Measurements from ENCODE around the gene LRCH3. TPM values are rescaled to one million over a fixed set of nuclear protein-coding genes. Genes with fewer than 3 reads are reported as not detected.

The LRCH3 gene
- total RNA-seq, 1 experiment from 2014 or later: 56.4 TPM

DNA sequence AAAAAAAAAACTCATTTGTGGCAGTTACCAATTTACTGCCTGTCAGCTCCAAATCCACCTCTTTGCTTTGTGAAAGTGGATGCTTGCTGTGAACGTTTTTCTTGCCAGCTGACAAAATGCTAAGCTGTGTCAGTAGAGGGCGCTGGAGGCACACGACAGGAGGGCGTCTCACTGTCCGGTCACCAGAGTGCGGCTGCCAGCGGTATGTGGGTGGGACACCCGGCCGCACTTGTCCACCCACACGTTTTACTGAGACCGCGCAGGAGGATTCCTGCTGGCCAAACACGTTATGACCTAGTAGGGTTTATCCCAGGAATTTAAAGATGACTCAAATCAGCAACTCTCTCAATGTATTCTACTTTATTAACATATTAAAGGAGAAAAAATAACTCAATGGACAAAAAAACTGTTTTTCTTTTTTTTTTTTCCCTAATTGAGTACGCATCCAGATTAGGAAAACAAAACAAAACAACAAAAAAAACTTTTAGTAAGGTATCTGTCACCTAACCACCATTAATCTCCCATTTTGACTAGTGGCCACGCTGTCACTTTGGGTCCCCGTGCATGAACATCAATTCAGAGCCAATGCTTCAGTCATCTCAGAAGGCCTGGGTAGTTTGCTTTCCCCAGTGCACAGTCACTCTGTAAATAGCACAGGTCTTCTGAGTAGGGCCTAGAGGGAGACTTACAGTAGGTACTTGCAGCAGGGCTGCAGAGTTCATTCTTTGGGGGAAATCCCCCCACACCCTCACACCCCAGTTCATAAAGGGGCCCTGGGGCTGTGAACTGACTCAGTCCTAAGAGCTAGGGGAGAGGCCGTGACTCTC is 115.2 kb downstream of the LRCH3 start:
- Histone ChIP-seq H3K14ac (ENCODE audit: insufficient read depth, low read length) (no peak overlapping the region), H3K4me2 (ENCODE audit: insufficient read depth, insufficient read length, low read length) (no peak overlapping the region), H2BK15ac (ENCODE audit: low read depth, low read length) (no peak overlapping the region), H3T11ph (ENCODE audit: low read length) (no peak overlapping the region), H3K9me3 (ENCODE audit: control insufficient read depth, low read depth, low read length) (no peaks in the 10 kb centered on the region), H3K4me1 (ENCODE audit: insufficient read depth, low read length) (no peaks in the 10 kb centered on the region; the same call in 1 of the 2 replicates), H4K8ac (replicated peaks; ENCODE audit: insufficient read length, low read depth, low read length) (no peak overlapping the region), H3K9ac (ENCODE audit: extremely low read depth, insufficient read length, low read length) (no peak overlapping the region), H2BK12ac (ENCODE audit: insufficient read length, low read depth, low read length) (no peak overlapping the region), H3K4ac (ENCODE audit: low read depth, low read length) (no peak overlapping the region), H2AK5ac (ENCODE audit: insufficient read length, low read length) (no peak overlapping the region), H3K79me2 (ENCODE audit: insufficient read depth, low read length) (no peaks in the 10 kb centered on the region), H3K27me3 (ENCODE audit: insufficient read depth, low read length) (no peaks in the 10 kb centered on the region), H4K20me1 (ENCODE audit: control insufficient read depth, insufficient read depth, insufficient read length) (no peaks in the 10 kb centered on the region), H3K23ac (ENCODE audit: insufficient read length, low read depth, low read length) (no peak overlapping the region), H3K23me2 (ENCODE audit: insufficient read length, low read depth, low read length, poor library complexity, severe bottlenecking) (no peaks in the 10 kb centered on the region), H3K27ac (ENCODE audit: insufficient read length, low read depth, low read length) (no peak overlapping the region), H4K5ac (ENCODE audit: insufficient read length, low read depth, low read length) (no peak overlapping the region), H3K18ac (ENCODE audit: insufficient read length, low read depth, low read length) (no peak overlapping the region), H2BK5ac (ENCODE audit: insufficient read length, low read length) (no peak overlapping the region), H2AFZ (ENCODE audit: low read length) (no peak overlapping the region), H3K56ac (ENCODE audit: insufficient read length, low read depth, low read length) (no peak overlapping the region), H2BK20ac (ENCODE audit: low read depth, low read length, poor library complexity, severe bottlenecking) (no peak overlapping the region), H3K79me1 (ENCODE audit: insufficient read depth, low read depth, low read length, poor library complexity, severe bottlenecking) (no peaks in the 10 kb centered on the region), H2BK120ac (ENCODE audit: low read depth, low read length, poor library complexity, severe bottlenecking) (no peak overlapping the region), H4K91ac (ENCODE audit: insufficient read length, low read depth, low read length) (no peak overlapping the region)
- H3K36me3 Mint-ChIP-seq (ENCODE audit: insufficient read depth in 1 of 3, low read depth in 3 of 3): no peaks in the 10 kb centered on the region
- no peak overlapping the region for H3K27ac Mint-ChIP-seq
- no CpG with 5 or more reads among the region's 17 CpGs for WGBS (ENCODE audit: extremely low coverage, insufficient read length, low lambda C conversion rate)
- H3K9me3 Mint-ChIP-seq: no peaks in the 10 kb centered on the region; a peak in 1 of 5 replicates
- H3K4me3 Mint-ChIP-seq: no peak overlapping the region; a peak in 1 of 5 replicates
- DNase-seq: peak; percentile 88
- H3K27me3 Mint-ChIP-seq (ENCODE audit: low read depth): 0 out of 2 replicates have a peak, but pooled peaks cover 2% of the 10 kb centered on the region
- TF ChIP-seq, protein P1, sequence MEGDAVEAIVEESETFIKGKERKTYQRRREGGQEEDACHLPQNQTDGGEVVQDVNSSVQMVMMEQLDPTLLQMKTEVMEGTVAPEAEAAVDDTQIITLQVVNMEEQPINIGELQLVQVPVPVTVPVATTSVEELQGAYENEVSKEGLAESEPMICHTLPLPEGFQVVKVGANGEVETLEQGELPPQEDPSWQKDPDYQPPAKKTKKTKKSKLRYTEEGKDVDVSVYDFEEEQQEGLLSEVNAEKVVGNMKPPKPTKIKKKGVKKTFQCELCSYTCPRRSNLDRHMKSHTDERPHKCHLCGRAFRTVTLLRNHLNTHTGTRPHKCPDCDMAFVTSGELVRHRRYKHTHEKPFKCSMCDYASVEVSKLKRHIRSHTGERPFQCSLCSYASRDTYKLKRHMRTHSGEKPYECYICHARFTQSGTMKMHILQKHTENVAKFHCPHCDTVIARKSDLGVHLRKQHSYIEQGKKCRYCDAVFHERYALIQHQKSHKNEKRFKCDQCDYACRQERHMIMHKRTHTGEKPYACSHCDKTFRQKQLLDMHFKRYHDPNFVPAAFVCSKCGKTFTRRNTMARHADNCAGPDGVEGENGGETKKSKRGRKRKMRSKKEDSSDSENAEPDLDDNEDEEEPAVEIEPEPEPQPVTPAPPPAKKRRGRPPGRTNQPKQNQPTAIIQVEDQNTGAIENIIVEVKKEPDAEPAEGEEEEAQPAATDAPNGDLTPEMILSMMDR (conservative IDR thresholded peaks at IDR 0.05): peak; percentile 97
- peaks cover 5 to 7% of the 10 kb centered on the region in 2 experiments; a peak in 3 of 4 replicates for H3K4me1 Mint-ChIP-seq
